Measurements from ENCODE around the gene POMGNT1.

POMGNT1 gene

DNA sequence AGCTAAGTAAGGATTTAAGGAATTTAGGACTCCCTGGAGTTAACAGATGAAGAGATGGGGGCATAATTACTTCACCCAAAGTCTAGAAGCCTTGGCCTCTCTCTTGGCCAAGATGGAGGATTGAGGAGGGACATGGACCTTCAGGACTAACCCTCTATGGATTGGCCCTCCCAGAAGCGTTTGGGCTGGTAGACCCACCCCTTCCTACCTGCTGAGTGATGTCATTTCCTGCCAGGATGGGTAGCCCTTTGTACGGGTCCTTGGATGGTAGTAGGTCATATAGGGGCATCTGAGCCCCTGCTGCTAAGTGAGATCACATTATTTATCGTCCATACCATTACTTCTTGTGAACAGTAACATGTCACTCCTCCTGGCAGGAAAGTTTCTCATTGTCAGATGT, 22.6 kb upstream of the POMGNT1 start:
- Histone ChIP-seq H3K4me3 (ENCODE audit: insufficient read depth in 1 of 2, low read depth in 1 of 2, low read length in 2 of 2) (no peak overlapping the region), H3K9me3 (ENCODE audit: control insufficient read depth, low read length) (no peaks in the 10 kb centered on the region), H3K14ac (ENCODE audit: low read length in 2 of 2) (no peak overlapping the region), H3K4me2 (ENCODE audit: low read length, poor library complexity, severe bottlenecking) (no peak overlapping the region), H3K4me1 (ENCODE audit: control insufficient read depth, insufficient read depth, low read depth, low read length) (peaks cover 9% of the 10 kb centered on the region), H2BK120ac (ENCODE audit: low read depth, low read length) (no peak overlapping the region), H3K36me3 (ENCODE audit: control insufficient read depth in 1 of 2, insufficient read depth in 2 of 2, low read depth in 1 of 2, low read length in 2 of 2) (peaks cover 4 to 6% of the 10 kb centered on the region in 2 experiments), H2BK5ac (ENCODE audit: low read depth, low read length, poor library complexity, severe bottlenecking) (no peak overlapping the region), H4K91ac (ENCODE audit: low read length) (no peak overlapping the region), H3K18ac (ENCODE audit: low read depth in 1 of 2, low read length in 2 of 2) (no peak overlapping the region), H4K8ac (ENCODE audit: low read length) (no peak overlapping the region), H3K27me3 (ENCODE audit: control insufficient read depth in 1 of 2, insufficient read depth in 1 of 2, low read length in 2 of 2) (no peaks in the 10 kb centered on the region), H3K9ac (ENCODE audit: low read length) (no peak overlapping the region), H3K4ac (ENCODE audit: low read depth in 1 of 2, low read length in 2 of 2) (no peak overlapping the region), H2AFZ (ENCODE audit: low read depth, low read length) (no peak overlapping the region), H3K79me1 (replicated peaks; ENCODE audit: low read length, poor library complexity, severe bottlenecking) (no peaks in the 10 kb centered on the region), H2BK15ac (ENCODE audit: low read depth, poor library complexity, severe bottlenecking) (no peak overlapping the region), H3K23ac (ENCODE audit: low read length in 2 of 2) (no peak overlapping the region), H3K27ac (ENCODE audit: low read length, poor library complexity, severe bottlenecking) (no peak overlapping the region), H2AK5ac (ENCODE audit: low read length, severe bottlenecking) (no peak overlapping the region), H2BK12ac (ENCODE audit: low read length in 2 of 2) (no peak overlapping the region)
- no peak for DNase-seq
- 100% methylated on average over 1 of the region's 3 CpGs for WGBS

- H3K14ac ChIP-seq (ENCODE audit: low read length in 2 of 2), result peak overlapping the region in 1 of 2 experiments; percentile 36
- no peak overlapping the region for H3K4me3 ChIP-seq (ENCODE audit: insufficient read depth in 1 of 2, low read depth in 1 of 2, low read length in 2 of 2)
- H3K27ac ChIP-seq (ENCODE audit: low read length, poor library complexity, severe bottlenecking), result no peak overlapping the region
- H3K4ac ChIP-seq (ENCODE audit: low read depth in 1 of 2, low read length in 2 of 2), result no peak overlapping the region
- no peak for DNase-seq
- H3K23ac ChIP-seq (ENCODE audit: low read length in 2 of 2), result no peak overlapping the region
- H3K36me3 ChIP-seq (ENCODE audit: control insufficient read depth in 1 of 2, insufficient read depth in 2 of 2, low read depth in 1 of 2, low read length in 2 of 2), result peaks cover 4 to 6% of the 10 kb centered on the region in 2 experiments
- H2AK5ac ChIP-seq (ENCODE audit: low read length, severe bottlenecking), result no peak overlapping the region
- H2BK120ac ChIP-seq (ENCODE audit: low read depth, low read length), result no peak overlapping the region
- 95% methylated on average over 18 of the region's 18 CpGs for whole genome bisulfite sequencing
- H3K79me1 ChIP-seq (replicated peaks; ENCODE audit: low read length, poor library complexity, severe bottlenecking), result no peaks in the 10 kb centered on the region
- H2AFZ ChIP-seq (ENCODE audit: low read depth, low read length), result no peak overlapping the region
- H2BK15ac ChIP-seq (ENCODE audit: low read depth, poor library complexity, severe bottlenecking), result no peak overlapping the region
- H3K9me3 ChIP-seq (ENCODE audit: control insufficient read depth, low read length), result no peaks in the 10 kb centered on the region
- peaks cover 9% of the 10 kb centered on the region for H3K4me1 ChIP-seq (ENCODE audit: control insufficient read depth, insufficient read depth, low read depth, low read length)
- H3K9ac ChIP-seq (ENCODE audit: low read length), result no peak overlapping the region
- H3K4me2 ChIP-seq (ENCODE audit: low read length, poor library complexity, severe bottlenecking), result no peak overlapping the region
- no peaks in the 10 kb centered on the region for H3K27me3 ChIP-seq (ENCODE audit: control insufficient read depth in 1 of 2, insufficient read depth in 1 of 2, low read length in 2 of 2)
- no peak overlapping the region for H4K8ac ChIP-seq (ENCODE audit: low read length)
- H2BK5ac ChIP-seq (ENCODE audit: low read depth, low read length, poor library complexity, severe bottlenecking), result no peak overlapping the region
- no peak overlapping the region for H3K18ac ChIP-seq (ENCODE audit: low read depth in 1 of 2, low read length in 2 of 2)
- H4K91ac ChIP-seq (ENCODE audit: low read length), result peak overlapping the region; percentile 3
- H2BK12ac ChIP-seq (ENCODE audit: low read length in 2 of 2), result no peak overlapping the region
Observed at GRCh38 chr1:46219551-46220520, 21.6 kb upstream of the POMGNT1 start.

GRCh38 chr1:46218443-46218842, 20.2 kb upstream of the POMGNT1 start:
- Histone ChIP-seq H3K79me1 (replicated peaks; ENCODE audit: low read length, poor library complexity, severe bottlenecking) (no peaks in the 10 kb centered on the region), H3K27me3 (ENCODE audit: control insufficient read depth in 1 of 2, insufficient read depth in 1 of 2, low read length in 2 of 2) (no peaks in the 10 kb centered on the region), H2BK120ac (ENCODE audit: low read depth, low read length) (no peak overlapping the region), H2AFZ (ENCODE audit: low read depth, low read length) (no peak overlapping the region), H4K8ac (ENCODE audit: low read length) (peak overlapping the region; percentile 55), H3K14ac (ENCODE audit: low read length in 2 of 2) (no peak overlapping the region), H3K4me1 (ENCODE audit: control insufficient read depth, insufficient read depth, low read depth, low read length) (peaks cover 8% of the 10 kb centered on the region), H2BK15ac (ENCODE audit: low read depth, poor library complexity, severe bottlenecking) (no peak overlapping the region), H3K36me3 (ENCODE audit: control insufficient read depth in 1 of 2, insufficient read depth in 2 of 2, low read depth in 1 of 2, low read length in 2 of 2) (peaks cover 4 to 6% of the 10 kb centered on the region in 2 experiments), H2BK5ac (ENCODE audit: low read depth, low read length, poor library complexity, severe bottlenecking) (no peak overlapping the region), H3K4ac (ENCODE audit: low read depth in 1 of 2, low read length in 2 of 2) (no peak overlapping the region), H2BK12ac (ENCODE audit: low read length in 2 of 2) (no peak overlapping the region), H3K18ac (ENCODE audit: low read depth in 1 of 2, low read length in 2 of 2) (no peak overlapping the region), H3K27ac (ENCODE audit: low read length, poor library complexity, severe bottlenecking) (no peak overlapping the region), H3K4me2 (ENCODE audit: low read length, poor library complexity, severe bottlenecking) (no peak overlapping the region), H3K9me3 (ENCODE audit: control insufficient read depth, low read length) (no peaks in the 10 kb centered on the region), H3K9ac (ENCODE audit: low read length) (no peak overlapping the region), H4K91ac (ENCODE audit: low read length) (no peak overlapping the region), H3K4me3 (ENCODE audit: insufficient read depth in 1 of 2, low read depth in 1 of 2, low read length in 2 of 2) (no peak overlapping the region), H3K23ac (ENCODE audit: low read length in 2 of 2) (no peak overlapping the region), H2AK5ac (ENCODE audit: low read length, severe bottlenecking) (no peak overlapping the region)
- 98% methylated on average over 7 of the region's 8 CpGs for WGBS
- no peak for DNase-seq

DNA sequence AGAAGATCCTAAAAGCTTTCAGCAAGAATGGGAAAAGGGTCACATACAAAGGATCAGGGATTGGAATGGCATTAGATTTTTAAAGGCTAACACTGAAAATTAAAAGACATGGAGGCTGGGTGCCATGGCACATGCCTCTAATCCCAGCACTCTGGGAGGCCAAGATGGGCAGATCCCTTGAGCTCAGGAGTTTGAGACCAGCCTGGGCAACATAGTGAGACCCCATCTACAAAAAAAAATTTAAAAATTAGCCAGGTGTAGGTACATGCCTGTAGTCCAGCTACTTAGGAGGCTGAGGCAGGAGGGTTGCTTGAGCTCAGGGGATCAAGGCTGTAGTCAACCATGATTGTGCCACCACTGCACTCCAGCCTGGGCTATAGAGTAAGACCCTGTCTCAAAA, 17.3 kb upstream of the POMGNT1 start:
- Histone ChIP-seq H3K23ac (ENCODE audit: low read length in 2 of 2) (no peak overlapping the region), H3K9ac (ENCODE audit: low read length) (no peak overlapping the region), H2BK15ac (ENCODE audit: low read depth, poor library complexity, severe bottlenecking) (no peak overlapping the region), H2AK5ac (ENCODE audit: low read length, severe bottlenecking) (no peak overlapping the region), H4K91ac (ENCODE audit: low read length) (no peak overlapping the region), H2BK12ac (ENCODE audit: low read length in 2 of 2) (no peak overlapping the region), H3K4me3 (ENCODE audit: insufficient read depth in 1 of 2, low read depth in 1 of 2, low read length in 2 of 2) (no peak overlapping the region), H3K27ac (ENCODE audit: low read length, poor library complexity, severe bottlenecking) (no peak overlapping the region), H2BK120ac (ENCODE audit: low read depth, low read length) (no peak overlapping the region), H3K14ac (ENCODE audit: low read length in 2 of 2) (no peak overlapping the region), H3K9me3 (ENCODE audit: control insufficient read depth, low read length) (no peaks in the 10 kb centered on the region), H2AFZ (ENCODE audit: low read depth, low read length) (no peak overlapping the region), H2BK5ac (ENCODE audit: low read depth, low read length, poor library complexity, severe bottlenecking) (no peak overlapping the region), H3K79me1 (replicated peaks; ENCODE audit: low read length, poor library complexity, severe bottlenecking) (no peaks in the 10 kb centered on the region), H4K8ac (ENCODE audit: low read length) (no peak overlapping the region), H3K36me3 (ENCODE audit: control insufficient read depth in 1 of 2, insufficient read depth in 2 of 2, low read depth in 1 of 2, low read length in 2 of 2) (peaks cover 0 to 6% of the 10 kb centered on the region in 2 experiments), H3K18ac (ENCODE audit: low read depth in 1 of 2, low read length in 2 of 2) (no peak overlapping the region), H3K27me3 (ENCODE audit: control insufficient read depth in 1 of 2, insufficient read depth in 1 of 2, low read length in 2 of 2) (no peaks in the 10 kb centered on the region), H3K4me2 (ENCODE audit: low read length, poor library complexity, severe bottlenecking) (no peak overlapping the region), H3K4ac (ENCODE audit: low read depth in 1 of 2, low read length in 2 of 2) (no peak overlapping the region), H3K4me1 (ENCODE audit: control insufficient read depth, insufficient read depth, low read depth, low read length) (peaks cover 4% of the 10 kb centered on the region)
- no peak for DNase-seq
